GM23248 (cell line): ENCODE data around the gene LRP6.

Source experiments
- EZH2 ChIP-seq: fragments of 200-600 bp; sonication (generic); IDR thresholded peaks from 2 replicates; pipeline ENCODE4 v1.6.1; 2018; ENCODE audit warnings: antibody characterized with exemption, mild to moderate bottlenecking; ENCODE audit not compliant: insufficient read depth, poor library complexity, severe bottlenecking
- EZH2phosphoT487 ChIP-seq: fragments of 200-600 bp; sonication (generic); IDR thresholded peaks from 2 replicates; pipeline ENCODE4 v1.6.1; 2018; ENCODE audit warnings: antibody characterized with exemption, moderate library complexity, mild to moderate bottlenecking, low read depth; ENCODE audit not compliant: insufficient read depth

DNA sequence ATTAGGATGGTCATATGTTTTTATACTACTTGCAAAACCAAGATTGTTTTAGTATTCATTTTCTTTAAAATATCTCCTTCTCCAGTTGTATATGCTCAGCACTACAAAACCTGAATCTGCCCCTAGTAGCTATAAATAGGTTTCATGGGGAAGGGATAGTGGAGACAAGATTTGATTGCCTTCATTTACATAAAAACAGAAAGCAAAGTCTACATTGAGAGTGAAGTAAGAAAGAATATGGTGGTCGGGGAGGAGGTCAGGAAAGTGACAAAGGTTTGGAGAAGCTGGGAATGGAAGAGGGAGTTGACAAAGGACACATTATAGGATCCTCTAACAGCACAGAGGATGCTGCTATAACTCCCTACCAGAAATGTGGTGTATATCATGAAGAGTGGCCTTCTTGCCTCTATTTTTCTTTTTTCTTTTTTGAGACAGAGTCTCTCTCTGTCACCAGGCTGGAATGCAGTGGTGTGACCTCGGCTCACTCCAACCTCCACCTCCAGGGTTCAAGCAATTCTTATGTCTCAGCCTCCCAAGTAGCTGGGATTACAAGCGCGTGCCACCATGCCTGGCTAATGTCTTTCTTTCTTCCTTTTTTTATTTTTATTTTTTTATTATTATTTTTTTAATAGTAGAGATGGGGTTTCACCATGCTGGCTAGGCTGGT is 6.6 kb upstream of the LRP6 start:
- no peak for TF ChIP-seq EZH2
- TF ChIP-seq EZH2phosphoT487: no peak
